Fibroblast of skin of abdomen (primary cell): ENCODE data around the gene TTLL10.

Experiments used
- DNase-seq: peaks from one replicate; pipeline ENCODE4 v3.0.0-alpha.2; 2013

The TTLL10 gene

GRCh38 chr1:1207571-1207892 is 33.9 kb downstream of the TTLL10 start:
- no peak for DNase-seq

- DNase-seq: peak; percentile 23
Observed at GRCh38 chr1:1208713-1209433, 35.2 kb downstream of the TTLL10 start.

- DNase-seq: no peak
Observed at GRCh38 chr1:1210726-1211540, 37.3 kb downstream of the TTLL10 start.

- DNase-seq: no peak
Observed at GRCh38 chr1:1211541-1212441, 38.1 kb downstream of the TTLL10 start.

- DNase-seq: no peak
Observed at GRCh38 chr1:1212780-1213344, 39.2 kb downstream of the TTLL10 start.

GRCh38 chr1:1213345-1214265 is 39.9 kb downstream of the TTLL10 start, which contains the start of gene TNFRSF4:
TNFRSF4 (minus strand) TSS chr1:1214153; CDS start chr1:1214127, 26 bp downstream.
- no peak for DNase-seq

GRCh38 chr1:1215080-1215676 is 41.5 kb downstream of the TTLL10 start:
- no peak for DNase-seq

GRCh38 chr1:1215881-1216605 is 42.4 kb downstream of the TTLL10 start:
- DNase-seq: no peak

GRCh38 chr1:1216770-1217620 is 43.3 kb downstream of the TTLL10 start:
- DNase-seq: no peak

- no peak for DNase-seq
Observed at GRCh38 chr1:1217621-1218523, 44.2 kb downstream of the TTLL10 start.

- no peak for DNase-seq
Observed at GRCh38 chr1:1218524-1219200, 45.0 kb downstream of the TTLL10 start.

- DNase-seq: no peak
Observed at GRCh38 chr1:1219341-1219740, 45.7 kb downstream of the TTLL10 start.

- DNase-seq: no peak
Observed at GRCh38 chr1:1220197-1220596, 46.5 kb downstream of the TTLL10 start.

- no peak for DNase-seq
Observed at GRCh38 chr1:1221887-1222574, 48.4 kb downstream of the TTLL10 start.

GRCh38 chr1:1222575-1223225 is 49.0 kb downstream of the TTLL10 start:
- no peak for DNase-seq

- no peak for DNase-seq
Observed at GRCh38 chr1:1223321-1223720, 49.6 kb downstream of the TTLL10 start.
